Activated CD8-positive, alpha-beta memory T cell treated with anti-CD3 and anti-CD28 coated beads, Interleukin-2, amount 50 U/mL, for 1 hour (primary cell): ENCODE results near the gene SLC6A11.

ENCODE experiments used
- DNase-seq: peaks from one replicate; pipeline ENCODE4 v3.0.0-alpha.2; 2020; ENCODE audit errors: extremely low read depth

Gene SLC6A11

DNA sequence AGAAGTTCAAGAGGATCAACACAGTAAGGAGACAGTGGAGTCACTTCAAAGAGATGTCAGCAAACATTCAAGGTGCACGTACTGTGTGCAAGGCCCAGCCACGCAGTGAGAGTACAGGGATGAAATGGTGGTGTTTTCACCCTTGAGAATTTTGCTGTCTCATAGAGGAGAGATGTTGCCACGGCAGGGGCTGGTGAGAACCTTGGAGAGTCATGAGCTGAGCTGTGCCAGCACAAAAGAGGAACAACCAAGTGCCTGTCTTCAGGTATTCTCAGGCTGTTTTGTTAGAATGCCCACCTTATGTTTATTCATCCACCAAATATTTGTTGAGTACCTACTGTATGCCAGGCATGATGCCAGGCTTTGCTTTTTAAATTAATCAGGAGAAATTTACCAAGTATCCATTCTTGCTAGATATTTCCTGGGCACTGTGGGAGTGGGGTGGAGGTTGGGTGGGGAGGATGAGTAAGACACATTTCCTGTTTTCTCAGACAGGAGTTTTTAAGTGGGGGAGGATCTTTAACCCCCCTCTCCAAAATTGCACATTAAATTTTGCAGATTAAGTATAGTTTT lies 72.6 kb downstream of the SLC6A11 start:
- no peak for DNase-seq

DNA sequence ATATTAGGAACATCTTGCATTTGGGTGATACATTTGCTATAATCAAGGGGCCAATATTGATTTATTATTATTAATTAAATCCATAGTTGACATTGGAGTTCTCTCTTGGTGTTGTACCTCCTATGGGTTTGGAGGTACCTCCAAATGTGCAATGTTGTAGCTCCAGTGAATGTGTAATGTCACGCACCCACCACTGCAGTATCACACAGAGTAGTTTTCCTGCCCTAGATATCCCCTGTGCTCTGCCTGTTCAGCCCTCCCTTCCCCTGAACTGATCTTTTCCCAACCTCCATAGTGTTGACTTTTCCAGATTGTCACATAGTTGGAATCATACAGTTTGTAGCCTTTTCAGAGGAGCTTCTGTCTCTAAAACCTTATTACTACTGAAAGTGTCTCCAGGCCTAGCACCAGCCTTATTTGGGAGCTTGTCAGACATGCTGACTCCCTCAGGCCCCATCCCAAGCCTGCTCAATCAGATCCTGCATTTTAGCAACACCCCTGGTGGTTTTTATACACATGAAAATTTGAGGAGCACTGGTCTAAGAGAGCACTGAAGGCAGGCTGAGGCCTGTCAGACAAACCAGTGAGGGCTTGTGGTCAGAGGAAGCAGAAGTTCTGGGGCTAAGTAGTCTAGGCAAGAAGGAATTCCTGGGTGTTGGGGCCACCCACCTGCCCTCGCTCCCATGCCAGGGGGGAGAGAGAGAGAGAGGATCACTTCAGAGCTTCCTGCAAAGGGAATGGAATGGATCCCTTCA lies 73.4 kb downstream of the SLC6A11 start:
- DNase-seq: no peak

DNA sequence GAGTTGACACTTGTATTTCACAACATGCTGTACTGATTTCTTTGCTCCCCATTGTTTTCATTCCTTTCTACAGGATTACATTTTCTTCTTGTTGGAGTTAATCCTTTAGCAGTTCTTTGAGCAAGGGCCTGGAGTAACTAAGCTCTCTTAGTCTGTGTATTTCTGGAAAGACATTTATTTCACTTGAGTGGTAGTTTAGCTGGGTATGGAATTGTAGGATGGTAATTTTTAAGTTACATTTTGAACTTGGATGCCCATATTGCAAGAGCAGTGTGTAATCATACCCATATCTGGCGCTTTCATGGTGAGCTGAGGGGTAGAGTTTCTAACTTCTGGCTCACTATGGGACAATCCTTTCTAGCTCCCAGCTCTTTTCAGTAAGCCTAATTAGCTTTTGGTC lies 74.6 kb downstream of the SLC6A11 start:
- no peak for DNase-seq

DNA sequence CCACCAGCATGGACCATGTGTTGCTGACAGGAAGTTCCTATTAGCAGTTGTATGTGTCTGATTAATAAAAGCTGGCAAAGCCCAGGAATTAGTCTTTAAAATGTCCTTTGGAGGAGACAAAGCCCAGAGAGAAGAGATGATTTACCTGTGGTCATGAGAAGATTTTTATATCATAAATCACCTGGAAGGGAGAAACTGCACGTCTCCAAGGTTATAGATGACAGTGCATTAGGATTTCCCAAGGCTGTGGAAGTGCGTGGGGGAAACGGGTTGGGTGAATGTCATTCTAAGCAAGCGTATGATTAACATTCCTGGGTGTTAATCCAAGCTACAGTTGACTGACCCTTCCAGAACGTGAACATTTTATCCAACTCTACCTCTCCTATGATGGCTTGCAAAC lies 76.6 kb downstream of the SLC6A11 start:
- DNase-seq: no peak

GRCh38 chr3:10901296-10901945 lies 85.4 kb downstream of the SLC6A11 start:
- DNase-seq: no peak

GRCh38 chr3:10907262-10907661 lies 91.2 kb downstream of the SLC6A11 start:
- no peak for DNase-seq

DNA sequence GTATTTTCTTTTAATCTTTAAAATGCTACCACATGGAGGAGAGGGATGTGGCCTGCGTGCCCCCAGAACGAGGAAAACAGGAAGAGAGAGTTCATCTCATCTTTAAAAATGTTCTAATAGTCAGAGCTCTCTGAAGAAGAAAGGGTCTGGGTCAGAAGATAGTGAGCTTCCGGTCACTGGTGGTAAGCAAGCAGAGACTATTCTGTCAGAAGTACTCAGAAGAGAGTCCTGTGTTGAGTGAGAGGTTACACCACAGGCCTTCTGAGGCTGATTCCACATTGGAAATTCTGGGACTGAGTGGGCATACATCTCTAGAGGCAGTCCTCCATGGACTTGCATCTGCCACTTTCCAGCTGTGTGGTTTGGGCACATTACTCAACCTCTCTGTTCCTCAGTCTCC lies 94.3 kb downstream of the SLC6A11 start:
- no peak for DNase-seq

DNA sequence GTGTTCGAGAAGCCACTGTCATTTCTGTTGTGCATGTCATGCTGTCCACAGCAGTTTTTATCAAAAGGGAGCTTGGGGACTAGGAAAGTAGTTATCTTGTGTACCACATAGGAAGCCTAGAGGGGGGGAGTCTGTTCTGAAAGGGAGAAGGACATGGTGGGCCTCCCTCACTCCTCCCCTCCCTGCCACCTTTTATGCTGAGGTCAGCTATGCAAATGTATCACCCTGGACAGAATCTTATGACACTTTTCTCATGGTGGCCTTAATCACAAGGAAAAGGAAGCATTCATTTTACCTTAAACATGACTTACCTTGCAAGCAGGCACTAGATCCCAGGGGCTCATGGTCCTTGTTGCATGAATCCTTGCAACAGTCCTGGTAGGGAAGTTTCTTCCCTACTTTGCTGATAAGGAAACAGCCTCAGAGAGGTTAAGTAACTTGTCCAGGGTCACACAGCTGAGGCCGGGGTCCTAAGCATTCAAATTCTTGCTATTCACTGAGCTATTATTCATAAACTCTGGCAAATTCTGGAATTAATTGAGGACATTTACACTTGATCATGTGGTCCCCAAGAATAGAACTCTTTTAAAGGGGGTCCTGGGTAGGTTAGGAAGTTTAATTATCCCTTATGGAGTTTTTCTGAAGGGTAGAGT lies 95.4 kb downstream of the SLC6A11 start:
- DNase-seq: no peak

GRCh38 chr3:10912786-10913185 lies 96.8 kb downstream of the SLC6A11 start:
- no peak for DNase-seq

DNA sequence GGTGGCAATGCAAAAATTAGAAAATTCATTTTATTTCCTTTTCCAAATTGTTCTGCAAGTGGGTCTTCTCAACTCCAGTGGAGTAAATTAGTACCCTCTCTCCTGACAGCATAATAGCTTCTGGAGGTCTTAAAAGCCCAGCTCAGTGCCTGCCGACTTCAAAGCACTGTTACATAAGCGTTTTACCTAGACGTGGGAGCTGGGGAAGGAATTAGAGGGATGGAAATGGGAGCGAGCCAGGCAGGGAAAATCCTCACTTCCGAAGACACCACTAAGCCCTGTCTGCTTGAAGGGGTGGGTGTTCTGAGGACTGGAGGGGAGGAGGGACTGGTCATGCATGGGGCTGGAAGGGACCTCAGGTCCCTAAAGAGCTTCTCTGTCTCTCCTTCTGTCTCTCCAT lies 99.3 kb downstream of the SLC6A11 start:
- no peak for DNase-seq

GRCh38 chr3:10917176-10917575 lies 101.1 kb downstream of the SLC6A11 start:
- no peak for DNase-seq

DNA sequence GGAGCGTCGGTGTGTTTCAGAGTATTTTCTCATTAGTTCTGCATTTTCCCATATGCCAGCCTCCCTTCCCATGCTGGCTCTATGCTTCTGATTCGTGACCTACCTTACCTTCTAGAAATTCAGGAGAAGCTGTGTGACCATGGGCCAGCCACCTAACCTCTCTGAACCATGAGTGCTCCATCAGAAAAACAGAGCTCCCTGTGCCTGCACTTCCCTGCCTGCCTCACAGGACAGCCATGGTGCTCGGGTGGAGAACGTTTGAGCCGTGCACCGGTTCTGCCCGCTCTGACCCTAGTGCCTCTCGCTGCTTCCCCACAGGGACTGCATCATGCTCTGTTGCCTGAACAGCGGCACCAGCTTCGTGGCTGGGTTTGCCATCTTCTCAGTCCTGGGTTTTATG lies 102.0 kb downstream of the SLC6A11 start:
- DNase-seq: no peak

- DNase-seq: no peak
Measured at GRCh38 chr3:10919636-10920035, 103.6 kb downstream of the SLC6A11 start.

- DNase-seq: no peak
Measured at GRCh38 chr3:10925436-10926255, 109.6 kb downstream of the SLC6A11 start.

GRCh38 chr3:10926256-10926810 lies 110.3 kb downstream of the SLC6A11 start:
- no peak for DNase-seq

DNA sequence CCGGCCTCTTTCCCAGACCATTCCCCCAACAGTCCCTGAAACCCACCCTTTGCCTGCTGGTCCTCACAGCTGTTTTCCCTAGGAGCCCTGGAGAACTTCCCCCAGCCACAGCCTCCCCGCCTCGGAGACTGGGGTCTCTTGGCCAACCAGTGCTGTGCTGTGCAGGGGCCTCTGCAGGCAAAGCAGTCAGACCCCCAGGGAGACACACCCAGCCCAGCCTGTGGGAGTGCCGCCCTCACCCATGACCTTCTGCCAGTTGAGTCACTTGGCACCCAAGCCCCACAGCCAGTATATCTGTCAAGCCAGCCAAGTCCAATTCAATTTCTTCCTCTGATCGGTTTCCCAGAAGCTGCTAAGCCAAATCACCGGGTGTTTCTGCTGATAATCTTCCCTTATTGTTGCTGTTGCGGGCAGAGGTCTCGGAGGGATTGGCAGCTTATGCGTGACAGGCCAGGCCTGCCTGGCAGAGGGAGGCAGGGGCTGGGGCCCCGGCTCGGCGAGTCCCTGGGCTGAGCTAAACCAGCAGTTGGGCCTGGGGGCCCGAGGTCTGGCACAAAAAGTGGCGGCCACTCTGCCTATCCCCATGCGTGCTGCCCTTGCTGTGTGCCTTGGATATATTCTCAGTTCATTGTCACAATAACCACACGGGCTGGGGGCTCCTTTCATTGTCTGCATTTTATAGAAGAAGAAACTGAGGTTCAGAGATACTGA lies 110.9 kb downstream of the SLC6A11 start:
- no peak for DNase-seq

DNA sequence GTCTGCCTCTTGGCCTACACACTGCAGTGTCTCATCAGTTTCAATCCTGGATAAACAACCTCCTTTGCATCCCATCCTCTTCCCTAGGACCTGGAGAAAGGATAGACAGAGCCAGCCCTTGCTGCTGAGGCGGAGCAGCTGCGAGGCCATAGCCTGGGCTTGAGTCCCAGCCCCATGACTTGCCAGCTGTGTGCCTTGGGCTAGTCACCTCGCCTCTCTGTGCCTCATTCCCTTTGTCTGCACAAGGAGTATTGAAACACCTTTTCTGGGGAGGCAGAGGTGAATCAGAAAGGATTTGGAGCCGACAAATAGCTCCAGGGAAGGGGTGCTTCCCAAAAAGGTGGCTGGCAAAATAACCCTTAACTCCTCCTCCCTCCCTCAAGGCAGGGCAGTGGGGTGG lies 111.5 kb downstream of the SLC6A11 start:
- DNase-seq: no peak

DNA sequence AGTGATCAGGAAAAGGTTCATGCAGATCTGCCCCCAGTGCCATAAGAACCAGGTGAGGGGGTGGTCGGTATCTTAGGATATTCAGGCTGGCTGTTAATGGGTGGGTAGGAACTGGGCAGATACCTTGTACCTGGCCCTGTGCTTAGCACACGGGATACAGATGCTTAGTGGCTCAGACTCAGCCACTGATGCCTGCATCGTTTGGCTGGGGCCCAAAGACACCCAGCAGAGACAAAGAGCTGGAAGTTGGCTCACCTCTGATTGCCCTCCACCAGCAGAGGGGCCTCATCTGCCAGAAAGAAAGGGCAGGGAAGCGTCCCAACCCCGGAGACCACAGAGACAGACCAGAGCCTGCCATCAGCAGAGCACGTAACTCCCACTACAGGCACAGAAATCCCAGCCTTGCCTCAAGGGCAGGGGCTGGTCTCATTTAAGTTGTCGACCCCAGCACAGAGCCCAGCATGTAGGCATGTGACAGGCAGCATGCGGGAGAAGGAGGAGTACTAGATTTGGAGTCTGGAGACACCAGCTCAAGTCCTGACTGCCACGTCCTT lies 112.5 kb downstream of the SLC6A11 start:
- no peak for DNase-seq

- DNase-seq: no peak
Measured at GRCh38 chr3:10928961-10929471, 113.0 kb downstream of the SLC6A11 start.

GRCh38 chr3:10929978-10930665 lies 114.1 kb downstream of the SLC6A11 start:
- no peak for DNase-seq
